HEK293 (cell line): ENCODE measurements around the gene SH3RF3.

Experiments used
- CTCF ChIA-PET: fragments of 350-600 bp; formaldehyde crosslinking; extraction: SDS; loops from one replicate; lab custom pipeline; 2021; ENCODE audit warnings: antibody characterized with exemption; lab: Yijun Ruan, JAX
- POLR2A ChIA-PET: fragments of 300-600 bp; formaldehyde crosslinking; extraction: SDS; loops from one replicate; lab custom pipeline; 2020; ENCODE audit warnings: antibody characterized with exemption, inconsistent platforms; lab: Yijun Ruan, JAX
- H3K27ac ChIP-seq: fragments of 200-500 bp; sonication (Bioruptor generic); 2 replicates; pipeline ENCODE4 v1.5.1; 2014; ENCODE audit warnings: low read depth, low read length, control low read depth, inconsistent platforms; ENCODE audit errors: extremely low read depth
- H3K36me3 ChIP-seq, 2 experiments: fragments of 200-500 bp in 1 of 2; sonication (Bioruptor generic) in 1 of 2; 1 replicate in 1 of 2; 2 replicates in 1 of 2; pipeline ENCODE4 v1.5.1; 2014 to 2017; ENCODE audit warnings: inconsistent platforms in 2 of 2, low read length in 2 of 2; ENCODE audit not compliant: control insufficient read depth in 2 of 2, insufficient read depth in 1 of 2
- H3K4me1 ChIP-seq: fragments of 200-500 bp; sonication (Bioruptor generic); 2 replicates; pipeline ENCODE4 v1.5.1; 2014; ENCODE audit warnings: mild to moderate bottlenecking, low read length, inconsistent platforms; ENCODE audit not compliant: control insufficient read depth, insufficient read depth
- H3K4me3 ChIP-seq: 2 replicates; pipeline ENCODE4 v1.5.1; 2011; ENCODE audit warnings: low read depth, mild to moderate bottlenecking, control low read depth, low read length, moderate library complexity
- H3K9me3 ChIP-seq: fragments of 200-500 bp; sonication (Bioruptor generic); 2 replicates; pipeline ENCODE4 v1.5.1; 2014; ENCODE audit warnings: low read depth, low read length, inconsistent platforms; ENCODE audit not compliant: control insufficient read depth, insufficient read depth
- GLIS1 ChIP-seq: fragments of 450-650 bp; formaldehyde crosslinking; IDR thresholded peaks from 2 replicates; pipeline ENCODE4 v1.5.1; 2016; ENCODE audit warnings: missing biosample characterization, missing genetic modification characterization
- KLF10 ChIP-seq: fragments of 450-650 bp; IDR thresholded peaks from 2 replicates; pipeline ENCODE4 v1.5.1; 2018; ENCODE audit warnings: missing biosample characterization, mild to moderate bottlenecking, missing genetic modification characterization
- SCRT2 ChIP-seq: fragments of 450-650 bp; formaldehyde crosslinking; IDR thresholded peaks from 2 replicates; pipeline ENCODE4 v1.5.1; 2016; ENCODE audit warnings: missing biosample characterization, missing genetic modification characterization
- SP7 ChIP-seq: fragments of 450-650 bp; formaldehyde crosslinking; IDR thresholded peaks from 2 replicates; pipeline ENCODE4 v1.5.1; 2016; ENCODE audit warnings: missing biosample characterization, missing genetic modification characterization
- TCF7L2 ChIP-seq: IDR thresholded peaks from 2 replicates; pipeline ENCODE4 v1.6.1; 2011; ENCODE audit warnings: low read depth, mild to moderate bottlenecking, inconsistent platforms, low read length, moderate library complexity, borderline replicate concordance
- WT1 ChIP-seq: fragments of 450-650 bp; formaldehyde crosslinking; IDR thresholded peaks from 2 replicates; pipeline ENCODE4 v1.5.1; 2016; ENCODE audit warnings: missing biosample characterization, missing genetic modification characterization
- ZBTB21 ChIP-seq: fragments of 450-650 bp; formaldehyde crosslinking; IDR thresholded peaks from 2 replicates; pipeline ENCODE4 v1.5.1; 2017; ENCODE audit warnings: missing biosample characterization, missing genetic modification characterization
- ZBTB7A ChIP-seq: fragments of 450-650 bp; formaldehyde crosslinking; IDR thresholded peaks from 2 replicates; pipeline ENCODE4 v1.5.1; 2016; ENCODE audit warnings: low read depth, missing biosample characterization, missing genetic modification characterization
- ZIC2 ChIP-seq: fragments of 450-650 bp; formaldehyde crosslinking; IDR thresholded peaks from 2 replicates; pipeline ENCODE4 v1.5.1; 2016; ENCODE audit warnings: missing biosample characterization, missing genetic modification characterization
- ZNF10 ChIP-seq: fragments of 450-650 bp; formaldehyde crosslinking; IDR thresholded peaks from 2 replicates; pipeline ENCODE4 v1.5.1; 2017; ENCODE audit warnings: missing biosample characterization, missing genetic modification characterization
- ZNF184 ChIP-seq: fragments of 450-650 bp; IDR thresholded peaks from 2 replicates; pipeline ENCODE4 v1.5.1; 2018; ENCODE audit warnings: missing biosample characterization, mild to moderate bottlenecking, missing genetic modification characterization
- ZNF394 ChIP-seq: fragments of 450-650 bp; formaldehyde crosslinking; IDR thresholded peaks from 2 replicates; pipeline ENCODE4 v1.5.1; 2016; ENCODE audit warnings: missing biosample characterization, missing genetic modification characterization, mild to moderate bottlenecking, moderate library complexity, borderline replicate concordance
- ZNF544 ChIP-seq: fragments of 450-650 bp; formaldehyde crosslinking; IDR thresholded peaks from 2 replicates; pipeline ENCODE4 v1.5.0; 2017; ENCODE audit warnings: missing biosample characterization, missing genetic modification characterization
- ZNF600 ChIP-seq: fragments of 450-650 bp; formaldehyde crosslinking; IDR thresholded peaks from 2 replicates; pipeline ENCODE4 v1.5.1; 2016; ENCODE audit warnings: missing biosample characterization, missing genetic modification characterization
- ZNF660 ChIP-seq: fragments of 450-650 bp; IDR thresholded peaks from 2 replicates; pipeline ENCODE4 v1.5.1; 2018; ENCODE audit warnings: missing biosample characterization, mild to moderate bottlenecking, missing genetic modification characterization
- TF ChIP-seq, protein P1 (sequence below): fragments of 450-650 bp; formaldehyde crosslinking; IDR thresholded peaks from 2 replicates; pipeline ENCODE4 v1.5.1; 2016; ENCODE audit warnings: missing biosample characterization, missing genetic modification characterization
- TF ChIP-seq, protein P2 (sequence below): fragments of 450-650 bp; formaldehyde crosslinking; IDR thresholded peaks from 2 replicates; pipeline ENCODE4 v1.5.1; 2017; ENCODE audit warnings: missing biosample characterization, missing genetic modification characterization
- TF ChIP-seq, protein P3 (sequence below): fragments of 450-650 bp; formaldehyde crosslinking; IDR thresholded peaks from 2 replicates; pipeline ENCODE4 v1.5.1; 2016; ENCODE audit warnings: missing biosample characterization, missing genetic modification characterization
- TF ChIP-seq, protein P4 (sequence below): fragments of 450-650 bp; formaldehyde crosslinking; IDR thresholded peaks from 2 replicates; pipeline ENCODE4 v1.5.1; 2016; ENCODE audit warnings: missing biosample characterization, missing genetic modification characterization

SH3RF3 gene

DNA sequence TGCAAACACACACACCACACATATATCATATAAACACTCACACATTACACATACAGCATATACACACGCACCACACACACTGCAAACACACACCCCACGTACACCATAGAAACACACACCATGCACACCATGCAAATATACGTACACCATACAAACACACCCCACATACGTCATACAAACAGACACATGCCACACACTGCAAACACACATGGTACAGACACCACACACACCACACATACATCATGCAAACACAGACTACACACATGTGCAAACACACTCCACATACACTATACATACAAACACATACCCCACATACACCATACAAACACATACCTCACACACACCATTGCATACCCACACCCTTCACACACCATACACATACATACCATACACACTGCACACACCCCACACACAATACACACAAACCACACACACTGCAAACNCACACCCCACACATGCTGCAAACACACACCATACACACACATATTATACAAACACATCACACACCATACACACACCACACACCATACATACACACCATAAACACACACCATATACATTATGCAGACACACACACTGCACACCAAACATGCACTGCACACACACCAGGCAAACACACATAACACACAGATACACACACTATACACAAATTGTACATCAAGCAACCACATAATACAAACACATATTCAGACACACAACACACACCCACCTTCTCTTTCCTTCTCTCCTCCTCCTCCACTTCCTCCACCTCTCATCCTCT is 364.4 kb downstream of the SH3RF3 start:
- Histone ChIP-seq H3K9me3 (no peaks in the 10 kb centered on the region), H3K4me3 (no peak overlapping the region), H3K36me3 (peaks cover 7 to 12% of the 10 kb centered on the region in 2 experiments; a peak in 2 of 3 replicates), H3K4me1 (no peaks in the 10 kb centered on the region), H3K27ac (no peak overlapping the region)
- TF ChIP-seq, protein P1, sequence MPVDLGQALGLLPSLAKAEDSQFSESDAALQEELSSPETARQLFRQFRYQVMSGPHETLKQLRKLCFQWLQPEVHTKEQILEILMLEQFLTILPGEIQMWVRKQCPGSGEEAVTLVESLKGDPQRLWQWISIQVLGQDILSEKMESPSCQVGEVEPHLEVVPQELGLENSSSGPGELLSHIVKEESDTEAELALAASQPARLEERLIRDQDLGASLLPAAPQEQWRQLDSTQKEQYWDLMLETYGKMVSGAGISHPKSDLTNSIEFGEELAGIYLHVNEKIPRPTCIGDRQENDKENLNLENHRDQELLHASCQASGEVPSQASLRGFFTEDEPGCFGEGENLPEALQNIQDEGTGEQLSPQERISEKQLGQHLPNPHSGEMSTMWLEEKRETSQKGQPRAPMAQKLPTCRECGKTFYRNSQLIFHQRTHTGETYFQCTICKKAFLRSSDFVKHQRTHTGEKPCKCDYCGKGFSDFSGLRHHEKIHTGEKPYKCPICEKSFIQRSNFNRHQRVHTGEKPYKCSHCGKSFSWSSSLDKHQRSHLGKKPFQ: peak; percentile 56; the same call in 1 of the 2 replicates
- TF ChIP-seq, protein P2, sequence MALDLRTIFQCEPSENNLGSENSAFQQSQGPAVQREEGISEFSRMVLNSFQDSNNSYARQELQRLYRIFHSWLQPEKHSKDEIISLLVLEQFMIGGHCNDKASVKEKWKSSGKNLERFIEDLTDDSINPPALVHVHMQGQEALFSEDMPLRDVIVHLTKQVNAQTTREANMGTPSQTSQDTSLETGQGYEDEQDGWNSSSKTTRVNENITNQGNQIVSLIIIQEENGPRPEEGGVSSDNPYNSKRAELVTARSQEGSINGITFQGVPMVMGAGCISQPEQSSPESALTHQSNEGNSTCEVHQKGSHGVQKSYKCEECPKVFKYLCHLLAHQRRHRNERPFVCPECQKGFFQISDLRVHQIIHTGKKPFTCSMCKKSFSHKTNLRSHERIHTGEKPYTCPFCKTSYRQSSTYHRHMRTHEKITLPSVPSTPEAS (tag by site-specific recombination): peak; percentile 62
- TF ChIP-seq SCRT2 (tag by site-specific recombination): no peak
- ChIA-PET CTCF (no interaction called here), POLR2A (no interaction called here)

DNA sequence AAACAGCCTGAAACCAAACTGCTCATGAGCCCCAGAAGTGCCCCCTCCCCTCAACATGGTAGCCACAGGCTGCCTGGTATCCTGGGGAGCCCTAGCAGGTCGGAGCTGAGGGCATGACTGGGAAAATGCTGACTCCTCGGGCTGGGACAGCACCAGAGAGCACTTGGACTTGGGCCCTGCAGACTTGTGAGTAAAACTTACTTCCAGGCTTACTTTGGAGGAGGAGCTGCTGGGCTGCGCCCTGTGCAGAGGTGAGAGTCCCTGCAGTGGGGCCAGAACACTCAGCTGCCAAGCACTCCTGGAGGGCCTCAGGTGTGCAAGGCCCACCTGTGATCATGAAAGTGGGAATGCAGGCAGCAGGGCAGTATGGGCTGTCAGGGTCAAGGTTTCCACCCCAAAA is 365.3 kb downstream of the SH3RF3 start:
- Histone ChIP-seq H3K36me3 (peaks cover 7 to 12% of the 10 kb centered on the region in 2 experiments; a peak in 2 of 3 replicates), H3K4me3 (no peak overlapping the region), H3K4me1 (no peaks in the 10 kb centered on the region), H3K27ac (no peak overlapping the region), H3K9me3 (no peaks in the 10 kb centered on the region)
- CTCF ChIA-PET: interaction anchor here (0.7 to 1.1 kb wide), 3 partner anchors 16 to 368 kb away, joined by 3 read pairs; no protein-coding TSS in a partner anchor
- POLR2A ChIA-PET: no interaction called here
- TF ChIP-seq ZNF10 (tag by site-specific recombination) (no peak), ZNF394 (no peak), ZNF184 (tag by site-specific recombination) (no peak), ZNF600 (no peak)

DNA sequence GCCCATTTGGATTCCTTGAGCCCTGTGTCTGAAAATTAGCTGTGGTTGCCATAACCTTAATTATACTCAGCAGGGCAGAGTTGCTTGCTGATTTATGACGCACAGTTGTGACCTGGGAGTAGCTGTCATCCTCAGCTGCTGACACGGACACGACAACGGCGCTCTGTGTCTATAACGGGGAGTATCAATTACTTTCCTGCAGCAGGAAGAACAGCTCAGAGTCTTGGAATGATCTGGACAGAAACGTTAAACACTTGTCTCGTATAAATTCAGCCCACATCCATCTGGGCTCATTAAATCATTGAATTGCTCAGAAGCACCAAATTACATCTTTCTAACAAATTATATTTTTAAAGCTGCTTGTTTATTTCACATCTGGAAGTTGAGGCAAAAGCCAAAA is 368.5 kb downstream of the SH3RF3 start:
- Histone ChIP-seq H3K27ac (no peak overlapping the region), H3K4me3 (no peak overlapping the region), H3K4me1 (no peaks in the 10 kb centered on the region), H3K9me3 (no peaks in the 10 kb centered on the region)
- CTCF ChIA-PET: interaction anchor here (0.7 to 3.1 kb wide), 3 partner anchors 13 to 87 kb away, joined by 3 to 15 read pairs (median 3); no protein-coding TSS in a partner anchor
- POLR2A ChIA-PET: no interaction called here
- TF ChIP-seq SP7 (tag by site-specific recombination) (peak; percentile 46; the same call in 1 of the 2 replicates), ZBTB21 (tag by site-specific recombination) (no peak), KLF10 (tag by site-specific recombination) (no peak), ZNF544 (no peak), ZBTB7A (tag by site-specific recombination) (no peak), TCF7L2 (no peak), ZNF660 (no peak), WT1 (tag by site-specific recombination) (0 out of 2 replicates have a peak, but pooled peaks have one; percentile 22), ZNF394 (peak; percentile 17; the same call in 1 of the 2 replicates), ZIC2 (tag by site-specific recombination) (no peak), GLIS1 (tag by site-specific recombination) (no peak)
- TF ChIP-seq, protein P3, sequence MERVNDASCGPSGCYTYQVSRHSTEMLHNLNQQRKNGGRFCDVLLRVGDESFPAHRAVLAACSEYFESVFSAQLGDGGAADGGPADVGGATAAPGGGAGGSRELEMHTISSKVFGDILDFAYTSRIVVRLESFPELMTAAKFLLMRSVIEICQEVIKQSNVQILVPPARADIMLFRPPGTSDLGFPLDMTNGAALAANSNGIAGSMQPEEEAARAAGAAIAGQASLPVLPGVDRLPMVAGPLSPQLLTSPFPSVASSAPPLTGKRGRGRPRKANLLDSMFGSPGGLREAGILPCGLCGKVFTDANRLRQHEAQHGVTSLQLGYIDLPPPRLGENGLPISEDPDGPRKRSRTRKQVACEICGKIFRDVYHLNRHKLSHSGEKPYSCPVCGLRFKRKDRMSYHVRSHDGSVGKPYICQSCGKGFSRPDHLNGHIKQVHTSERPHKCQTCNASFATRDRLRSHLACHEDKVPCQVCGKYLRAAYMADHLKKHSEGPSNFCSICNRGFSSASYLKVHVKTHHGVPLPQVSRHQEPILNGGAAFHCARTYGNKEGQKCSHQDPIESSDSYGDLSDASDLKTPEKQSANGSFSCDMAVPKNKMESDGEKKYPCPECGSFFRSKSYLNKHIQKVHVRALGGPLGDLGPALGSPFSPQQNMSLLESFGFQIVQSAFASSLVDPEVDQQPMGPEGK (tag by site-specific recombination): no peak
- TF ChIP-seq, protein P4, sequence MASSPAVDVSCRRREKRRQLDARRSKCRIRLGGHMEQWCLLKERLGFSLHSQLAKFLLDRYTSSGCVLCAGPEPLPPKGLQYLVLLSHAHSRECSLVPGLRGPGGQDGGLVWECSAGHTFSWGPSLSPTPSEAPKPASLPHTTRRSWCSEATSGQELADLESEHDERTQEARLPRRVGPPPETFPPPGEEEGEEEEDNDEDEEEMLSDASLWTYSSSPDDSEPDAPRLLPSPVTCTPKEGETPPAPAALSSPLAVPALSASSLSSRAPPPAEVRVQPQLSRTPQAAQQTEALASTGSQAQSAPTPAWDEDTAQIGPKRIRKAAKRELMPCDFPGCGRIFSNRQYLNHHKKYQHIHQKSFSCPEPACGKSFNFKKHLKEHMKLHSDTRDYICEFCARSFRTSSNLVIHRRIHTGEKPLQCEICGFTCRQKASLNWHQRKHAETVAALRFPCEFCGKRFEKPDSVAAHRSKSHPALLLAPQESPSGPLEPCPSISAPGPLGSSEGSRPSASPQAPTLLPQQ (tag by site-specific recombination): no peak
- TF ChIP-seq, all 188 proteins: peak for 3
- H3K36me3 ChIP-seq: peaks cover 7 to 12% of the 10 kb centered on the region in 2 experiments; a peak in 2 of 3 replicates
